ENCODE data around the gene CCDC34.

Gene CCDC34, protein sequence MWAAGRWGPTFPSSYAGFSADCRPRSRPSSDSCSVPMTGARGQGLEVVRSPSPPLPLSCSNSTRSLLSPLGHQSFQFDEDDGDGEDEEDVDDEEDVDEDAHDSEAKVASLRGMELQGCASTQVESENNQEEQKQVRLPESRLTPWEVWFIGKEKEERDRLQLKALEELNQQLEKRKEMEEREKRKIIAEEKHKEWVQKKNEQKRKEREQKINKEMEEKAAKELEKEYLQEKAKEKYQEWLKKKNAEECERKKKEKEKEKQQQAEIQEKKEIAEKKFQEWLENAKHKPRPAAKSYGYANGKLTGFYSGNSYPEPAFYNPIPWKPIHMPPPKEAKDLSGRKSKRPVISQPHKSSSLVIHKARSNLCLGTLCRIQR

DNA sequence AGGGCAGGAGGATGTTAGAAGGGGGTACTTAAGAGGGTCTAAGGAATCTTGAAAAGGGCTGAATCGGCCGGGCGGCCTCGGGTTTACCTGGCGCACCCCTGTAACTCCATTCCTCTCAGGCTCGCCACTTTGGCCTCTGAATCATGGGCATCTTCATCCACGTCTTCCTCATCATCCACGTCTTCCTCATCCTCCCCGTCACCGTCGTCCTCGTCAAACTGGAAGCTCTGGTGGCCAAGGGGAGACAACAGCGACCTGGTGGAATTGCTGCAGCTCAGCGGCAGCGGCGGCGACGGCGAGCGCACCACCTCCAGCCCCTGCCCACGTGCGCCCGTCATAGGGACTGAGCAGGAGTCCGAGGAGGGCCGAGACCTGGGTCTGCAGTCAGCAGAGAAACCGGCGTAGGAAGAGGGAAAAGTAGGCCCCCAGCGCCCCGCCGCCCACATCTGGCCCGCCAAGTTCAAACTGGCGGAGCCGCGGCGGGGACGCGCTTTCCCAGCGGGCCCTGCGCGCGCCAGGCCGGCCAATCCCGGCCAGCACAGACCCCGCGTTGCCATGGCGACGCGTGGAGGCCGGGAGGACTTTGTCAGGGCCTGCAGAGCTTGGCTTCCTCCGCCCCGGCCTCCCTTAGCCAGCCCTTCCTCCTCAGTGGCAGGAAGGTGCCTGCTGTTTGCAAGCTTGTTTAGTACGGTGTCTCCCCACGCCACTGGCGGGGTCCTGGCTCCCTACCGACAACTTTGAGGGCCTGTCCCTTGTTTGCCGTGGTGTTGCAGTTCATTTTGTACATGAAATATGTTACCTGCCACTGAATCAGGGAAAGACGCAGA, at the start of gene CCDC34:
CCDC34 (minus strand) TSS at position 467 of the 827 bp plus-strand sequence; CDS start at position 446, 21 bp downstream.
- peak; percentile 89 for DNase-seq

DNA sequence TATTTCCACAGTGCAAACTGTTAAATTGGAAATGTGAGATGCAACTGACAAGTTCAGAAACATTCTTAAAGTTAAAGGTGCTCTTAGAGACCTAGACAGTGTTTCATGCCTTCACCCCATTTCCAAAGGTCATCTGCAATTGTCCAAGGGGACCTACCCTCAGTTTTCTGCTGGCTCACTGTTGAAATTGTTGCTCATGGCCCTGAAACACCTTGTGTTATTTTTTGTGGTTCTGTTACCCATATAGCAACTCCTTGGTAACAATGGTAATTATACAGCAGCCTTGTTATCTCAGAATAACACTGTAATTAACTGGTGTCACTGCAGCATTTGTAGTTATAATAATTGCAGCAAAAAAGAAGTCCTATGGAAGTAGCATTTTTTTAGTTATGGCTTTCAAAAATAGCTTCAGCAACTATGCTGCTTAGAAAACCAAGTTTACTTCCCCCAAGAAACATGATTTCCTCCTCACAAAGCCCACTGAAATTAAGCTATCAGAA, 49.2 kb upstream of the CCDC34 start:
- DNase-seq = peak; percentile 3

DNA sequence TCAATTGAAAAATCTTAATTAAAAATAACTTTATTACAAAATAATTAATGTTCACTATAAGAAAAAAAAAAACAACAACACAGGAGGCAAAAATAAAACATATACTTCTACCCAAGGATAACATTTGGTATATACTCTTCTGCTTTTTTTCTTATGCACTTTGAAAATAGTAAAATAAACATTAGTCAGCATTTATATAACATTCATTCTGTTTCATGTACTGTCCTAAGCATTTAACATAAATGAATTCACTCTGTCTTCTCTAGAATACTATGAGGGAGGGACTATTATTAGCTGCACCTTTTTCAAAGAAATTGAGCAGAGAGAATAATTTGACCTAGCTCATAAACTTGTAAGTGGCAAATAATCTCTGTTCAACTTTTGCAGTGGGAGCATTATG, 48.3 kb upstream of the CCDC34 start:
- DNase-seq = no peak

DNA sequence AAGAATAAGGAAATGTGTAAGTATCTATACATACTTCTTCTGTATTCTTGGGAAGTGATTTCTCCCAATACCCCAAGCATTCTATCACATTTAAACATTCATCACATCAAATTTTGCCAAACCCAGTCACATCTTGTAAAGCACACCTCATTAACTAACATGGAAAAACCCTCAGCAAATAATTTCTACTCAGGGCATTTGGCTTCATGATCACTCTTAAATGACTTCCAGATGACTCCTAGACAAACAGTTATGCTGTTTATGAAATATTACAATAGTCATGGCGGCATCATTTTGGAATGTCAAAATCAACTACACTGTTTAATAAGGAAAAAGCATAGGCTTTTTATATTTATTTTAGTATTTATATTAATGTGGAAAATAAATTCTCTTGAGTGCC, 47.3 kb upstream of the CCDC34 start:
- no peak for DNase-seq

DNA sequence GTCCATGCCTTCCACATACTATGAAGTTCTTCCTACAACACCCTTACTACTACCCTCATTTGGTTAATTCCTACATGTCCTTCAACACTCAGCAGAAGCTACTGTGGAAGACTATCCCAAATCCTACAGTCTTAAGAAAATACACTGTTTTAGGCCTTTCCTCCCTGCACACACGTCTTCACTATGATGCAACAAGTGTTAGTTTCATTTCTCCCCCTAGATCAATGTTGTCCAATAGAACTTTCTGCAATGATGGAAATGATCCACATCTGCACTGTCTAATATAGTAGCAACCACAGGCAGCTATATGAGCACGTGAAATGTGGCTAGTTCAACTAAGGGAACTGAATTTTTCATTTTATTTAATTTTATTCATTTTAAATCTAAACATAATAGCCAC, 46.7 kb upstream of the CCDC34 start:
- peak; percentile 93 for DNase-seq

DNA sequence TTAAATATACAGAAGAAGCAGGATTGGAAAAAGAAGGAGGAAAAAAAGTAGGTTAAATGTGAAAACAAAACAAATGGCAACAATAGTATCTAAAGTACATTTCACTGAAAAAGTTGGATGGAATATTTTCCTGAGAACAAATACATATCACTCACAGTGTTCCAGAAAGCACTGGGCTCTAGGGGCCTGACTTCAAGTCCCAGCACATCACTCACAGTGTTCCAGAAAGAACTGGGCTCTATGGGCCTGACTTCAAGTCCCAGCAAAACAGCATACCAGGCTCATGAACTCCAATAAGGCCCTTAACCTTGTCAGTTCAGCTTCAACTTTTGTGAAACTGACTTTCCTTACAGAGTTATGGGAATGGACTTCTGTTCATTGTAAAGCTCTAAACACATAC, 46.0 kb upstream of the CCDC34 start:
- DNase-seq = no peak

DNA sequence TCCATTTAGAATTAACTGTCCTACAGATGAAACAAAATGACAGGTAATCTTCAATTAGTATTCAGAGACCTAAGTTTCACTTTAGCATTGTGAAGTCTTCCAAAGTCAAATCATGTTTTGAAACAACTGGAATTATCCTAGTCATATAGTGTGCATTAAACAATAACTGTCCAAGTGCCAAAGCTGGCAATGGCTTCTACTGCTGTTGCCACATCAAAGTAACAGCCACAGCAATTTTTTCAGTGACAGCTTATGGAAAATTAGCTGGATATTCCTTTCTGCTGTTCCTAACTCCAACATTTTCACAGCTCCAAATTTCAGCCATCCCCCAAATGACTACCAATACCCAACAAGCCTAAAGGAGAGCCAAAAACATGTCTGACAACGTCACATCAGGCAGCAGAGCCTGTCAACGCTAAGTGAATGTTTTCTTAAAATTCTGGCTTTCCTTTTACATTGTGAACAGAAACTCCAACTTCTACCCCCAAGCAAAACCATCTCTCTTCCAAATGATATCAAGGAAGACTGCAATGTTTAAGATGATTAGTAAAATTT, 45.3 kb upstream of the CCDC34 start:
- DNase-seq = no peak

DNA sequence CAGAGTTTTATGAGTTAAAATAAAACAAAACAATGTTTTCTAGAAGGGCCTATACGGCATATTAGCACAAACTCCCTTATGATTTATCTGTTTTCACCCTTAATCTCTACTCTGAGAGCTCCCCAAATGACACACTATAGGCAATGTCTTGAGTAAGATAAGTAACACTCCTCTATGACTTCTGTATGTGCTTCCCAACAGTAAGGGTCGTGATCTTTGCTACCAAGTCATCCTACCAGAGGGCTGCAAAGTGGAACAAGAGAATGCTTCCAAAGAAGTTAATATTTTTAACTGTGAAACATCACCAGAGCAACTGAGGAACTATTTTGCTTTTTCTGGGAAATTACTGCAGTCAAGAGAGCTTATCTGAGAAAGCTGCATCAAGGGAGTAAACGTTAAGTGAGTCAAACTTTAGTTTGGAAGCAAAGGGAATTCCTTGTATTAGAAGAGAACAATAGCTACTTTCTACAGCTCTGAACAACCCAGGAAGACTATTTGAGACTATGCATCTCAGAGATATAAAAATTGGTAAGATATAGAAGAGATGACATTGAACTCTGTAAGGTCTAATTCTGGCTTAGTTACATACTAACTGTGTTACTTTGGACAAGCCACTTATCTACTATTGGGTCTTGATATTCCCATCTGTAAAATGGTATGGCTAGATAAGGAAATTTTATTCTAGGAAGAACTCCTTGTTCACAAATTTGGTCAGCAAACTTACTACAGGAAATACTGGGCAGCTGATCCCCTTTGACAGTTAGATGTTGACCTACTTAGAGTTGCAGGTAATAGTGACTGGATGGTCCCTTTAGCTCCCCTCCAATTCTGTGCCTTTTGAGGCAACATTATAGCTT, 43.7 kb upstream of the CCDC34 start:
- DNase-seq = no peak

DNA sequence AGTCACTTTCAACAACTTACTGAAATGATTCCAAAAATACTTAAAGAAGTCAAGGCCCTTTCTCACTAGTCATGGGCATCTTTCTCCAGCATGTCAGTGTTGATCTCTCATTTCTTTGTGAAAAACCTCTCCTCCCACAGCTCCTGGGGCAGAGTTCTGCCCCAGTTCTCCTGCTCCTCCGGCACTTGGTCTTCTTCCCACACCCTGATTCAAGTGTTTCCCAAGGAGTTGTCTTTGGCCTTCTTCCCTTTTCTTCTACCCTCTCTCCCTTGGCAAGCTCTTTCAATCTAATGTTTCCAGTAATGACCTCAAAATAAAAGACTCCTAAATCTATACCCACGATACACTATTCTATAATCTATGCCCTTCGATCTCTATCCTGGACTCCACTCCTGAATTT, 42.1 kb upstream of the CCDC34 start:
- no peak for DNase-seq

DNA sequence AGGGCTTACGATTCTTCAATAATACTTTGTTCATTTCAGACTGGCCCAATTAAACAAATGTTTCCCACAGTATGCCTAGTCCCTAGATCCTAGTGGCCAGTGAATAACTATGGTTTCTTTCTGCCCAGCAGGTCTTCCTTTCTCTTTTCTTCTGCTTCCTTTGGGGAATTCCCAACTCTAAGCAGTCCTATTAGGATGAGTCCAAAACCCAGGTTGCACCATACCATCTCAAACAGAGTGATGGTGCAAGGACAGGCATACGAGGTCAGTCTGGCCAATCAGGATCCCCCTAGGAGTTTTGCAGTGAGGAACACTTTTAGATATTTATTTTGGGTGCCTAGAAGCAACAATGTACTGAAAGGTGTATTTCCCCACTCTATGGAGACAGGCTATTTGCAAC, 41.4 kb upstream of the CCDC34 start:
- no peak for DNase-seq

DNA sequence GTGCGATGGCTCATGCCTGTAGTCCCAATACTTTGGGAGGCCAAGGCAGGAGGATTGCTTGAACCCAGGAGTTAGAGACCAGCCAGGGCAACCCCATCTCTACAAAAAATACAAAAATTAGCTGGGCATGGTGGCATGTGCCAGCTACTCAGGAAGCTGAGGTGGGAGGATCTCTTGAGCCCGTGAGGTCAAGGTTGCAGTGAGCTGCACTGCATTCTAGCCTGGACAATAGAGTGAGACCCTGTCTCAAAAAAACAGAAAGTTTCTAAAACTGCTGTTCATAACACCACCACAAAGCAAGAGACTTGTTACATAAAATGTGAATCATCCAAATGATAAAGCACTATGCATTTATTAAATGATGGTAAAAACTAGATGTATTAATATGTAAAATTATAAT, 40.2 kb upstream of the CCDC34 start:
- DNase-seq = no peak

DNA sequence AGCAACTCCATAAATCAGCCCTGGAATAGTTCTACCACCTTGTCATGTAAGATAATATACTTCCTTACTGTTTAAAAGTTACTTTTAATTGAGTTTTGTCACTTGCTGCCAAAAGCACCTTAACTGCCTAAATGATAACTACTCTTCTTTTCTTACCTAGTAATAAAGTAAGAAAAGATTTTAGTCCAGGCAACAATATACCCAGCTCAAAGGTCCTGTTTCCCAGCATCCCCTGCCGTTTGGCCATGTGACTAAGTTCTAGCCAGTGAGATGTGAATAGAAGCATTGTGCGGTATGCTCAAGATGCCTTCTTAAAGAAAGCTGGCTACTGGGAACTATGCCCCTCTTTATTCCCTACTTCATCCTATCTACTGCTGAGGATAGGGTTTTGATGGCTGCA, 39.4 kb upstream of the CCDC34 start:
- no peak for DNase-seq

DNA sequence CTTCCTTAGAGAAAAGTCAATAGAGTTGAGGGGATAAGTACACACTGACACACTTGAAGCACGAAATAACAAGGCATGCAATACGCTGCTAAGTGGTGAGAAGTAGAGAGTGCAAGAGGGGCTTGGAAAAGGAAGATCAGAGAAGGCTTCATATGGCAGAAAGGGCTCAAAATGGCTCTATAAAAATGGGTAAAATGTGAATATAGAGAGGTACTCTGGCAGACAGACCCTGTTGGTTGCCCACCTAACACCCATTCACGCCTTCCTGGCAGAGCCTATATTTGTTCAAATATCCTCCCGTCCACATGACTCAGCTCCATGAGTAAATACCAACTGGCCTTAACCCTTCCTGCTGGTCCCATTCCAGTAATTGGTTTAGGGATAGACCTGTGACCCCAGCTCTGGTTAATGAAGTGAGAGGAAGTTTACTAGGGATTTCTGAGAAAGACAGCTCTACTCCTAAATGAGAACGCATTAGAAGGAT, 38.9 kb upstream of the CCDC34 start:
- no peak for DNase-seq

DNA sequence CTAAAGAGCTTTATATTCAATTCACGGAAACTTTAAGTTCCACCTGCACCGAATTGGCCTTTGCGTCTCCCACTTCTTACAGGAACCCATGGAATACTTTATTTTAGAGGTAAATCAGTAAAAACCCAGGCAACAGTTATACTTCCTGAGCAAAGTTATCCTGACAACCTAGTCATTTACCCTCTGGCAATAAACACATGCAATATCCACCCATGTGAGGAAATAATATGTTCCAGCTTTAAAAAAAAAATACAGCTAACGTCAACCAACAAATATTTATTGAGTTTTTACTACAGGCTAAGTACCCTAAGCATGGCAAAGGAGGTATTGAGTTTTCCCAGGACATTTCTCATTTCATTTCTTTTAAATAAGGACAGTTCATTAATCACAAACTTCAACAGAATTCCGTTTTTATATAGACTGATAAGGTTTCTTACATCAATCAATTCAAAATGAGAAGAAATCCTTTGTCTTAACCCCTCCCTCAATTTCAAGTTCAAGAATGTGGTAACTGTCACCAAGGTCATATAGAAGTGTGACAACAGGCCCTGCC, 38.3 kb upstream of the CCDC34 start:
- no peak for DNase-seq

DNA sequence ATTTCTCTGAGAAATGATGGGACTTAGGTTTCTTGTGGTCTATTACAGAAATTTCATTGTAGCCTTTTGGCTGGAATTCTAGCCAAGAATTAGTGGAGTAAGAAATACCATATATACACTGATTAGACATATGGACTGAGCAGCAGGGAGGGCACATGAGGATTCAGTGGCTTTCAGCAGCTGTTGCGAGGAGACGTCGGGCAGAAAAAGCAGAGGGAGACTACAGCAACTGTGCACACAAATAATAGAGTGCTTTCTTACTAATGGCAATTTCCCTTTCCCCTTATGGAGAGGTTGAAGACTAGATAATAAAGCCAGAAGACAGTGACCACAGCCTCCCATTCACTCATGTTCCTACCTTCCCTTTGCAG, 35.4 kb upstream of the CCDC34 start:
- DNase-seq = no peak

DNA sequence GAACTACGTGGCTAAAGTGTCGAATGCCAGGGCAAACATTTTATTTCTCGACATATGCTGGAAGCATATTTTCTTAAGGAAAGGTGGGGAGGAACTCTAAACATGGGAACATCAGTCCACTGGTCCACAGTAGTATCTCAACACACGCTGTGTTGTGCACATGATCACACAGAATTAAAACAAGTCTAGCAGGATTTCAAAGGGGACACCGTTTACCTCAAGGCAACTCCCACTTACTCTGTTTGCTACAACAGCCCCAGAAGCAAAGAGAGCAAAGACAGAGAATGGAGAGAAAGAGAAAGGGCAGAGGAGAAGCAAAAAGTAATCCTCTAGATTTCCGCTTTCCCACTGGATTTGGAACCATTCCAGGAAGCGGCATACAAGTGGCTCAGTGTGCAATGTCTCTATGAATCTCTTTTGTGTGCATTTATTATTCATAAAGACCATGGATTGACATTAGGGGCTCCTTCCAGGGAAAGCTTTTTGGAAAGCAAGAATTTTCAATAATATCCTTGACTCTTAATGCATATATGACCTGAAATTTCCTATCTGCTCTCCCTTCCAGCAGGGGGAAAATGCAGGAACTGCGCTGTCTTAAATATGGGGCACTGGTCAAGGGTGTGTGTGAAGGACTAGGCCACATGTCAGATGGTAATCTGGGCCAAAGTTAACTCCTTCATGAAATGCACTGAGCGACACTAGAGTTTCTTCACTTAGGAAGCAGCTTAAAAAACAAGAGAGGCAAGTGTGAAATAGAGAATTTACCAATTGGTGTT, 34.8 kb upstream of the CCDC34 start:
- DNase-seq = no peak

DNA sequence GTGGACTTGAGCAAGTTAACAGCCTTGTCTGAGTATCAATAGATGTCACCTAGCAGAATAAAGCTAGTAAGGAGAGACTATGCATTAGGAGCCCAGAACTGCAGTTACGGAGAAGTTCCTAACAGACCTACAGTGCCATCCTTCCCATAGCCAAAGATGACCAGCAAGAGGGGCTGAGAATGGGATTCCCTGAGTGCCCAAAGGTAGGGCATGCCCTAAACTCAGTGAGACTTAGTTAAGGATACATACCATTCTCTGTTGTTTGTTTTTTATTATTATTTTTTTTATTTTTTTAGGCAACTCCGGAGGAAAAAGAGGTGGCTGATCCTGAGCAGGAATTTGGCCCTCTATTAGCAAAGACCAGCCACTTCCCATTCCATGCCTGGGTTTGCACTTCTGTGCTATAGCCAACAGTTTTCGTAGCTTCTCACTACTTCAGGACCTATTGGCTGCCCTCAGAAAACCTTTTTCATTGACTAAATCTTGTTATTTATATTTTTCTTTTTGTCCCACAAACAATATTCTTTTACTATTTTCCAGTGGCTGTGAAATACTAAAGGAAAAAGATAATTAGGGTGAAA, 33.3 kb upstream of the CCDC34 start:
- no peak for DNase-seq

DNA sequence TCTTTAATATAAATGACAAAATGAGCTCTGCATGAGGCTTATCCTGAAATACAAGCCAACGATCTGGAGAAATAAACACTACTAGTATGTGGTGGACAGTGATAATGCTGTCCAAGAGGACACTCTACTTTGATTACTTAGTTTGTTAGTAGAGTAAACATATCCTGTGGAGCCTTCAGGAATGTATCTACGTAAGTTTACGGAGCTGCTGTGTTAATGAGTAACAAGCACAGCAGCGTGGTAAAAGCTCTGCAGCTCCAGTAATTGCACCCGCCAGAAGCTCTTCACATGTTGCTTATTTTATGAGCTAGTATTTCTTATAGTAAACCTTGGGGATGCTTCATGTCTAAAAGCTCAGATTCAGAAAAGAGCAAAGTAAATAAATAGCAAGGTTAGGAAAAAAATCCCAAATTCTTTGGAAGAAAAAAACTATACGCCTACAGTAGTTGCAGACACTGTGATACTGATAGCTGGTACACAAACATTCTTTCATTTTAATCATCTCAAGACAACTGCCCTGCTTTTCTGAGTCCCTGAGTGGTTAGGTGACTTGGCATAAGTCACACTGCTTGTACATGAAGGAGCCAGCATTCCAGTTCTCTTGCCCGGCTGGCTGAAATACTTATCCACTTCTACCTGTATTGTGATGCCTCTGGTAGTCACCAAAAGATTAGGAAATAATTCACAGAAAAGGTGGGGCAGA, 32.7 kb upstream of the CCDC34 start:
- no peak for DNase-seq

DNA sequence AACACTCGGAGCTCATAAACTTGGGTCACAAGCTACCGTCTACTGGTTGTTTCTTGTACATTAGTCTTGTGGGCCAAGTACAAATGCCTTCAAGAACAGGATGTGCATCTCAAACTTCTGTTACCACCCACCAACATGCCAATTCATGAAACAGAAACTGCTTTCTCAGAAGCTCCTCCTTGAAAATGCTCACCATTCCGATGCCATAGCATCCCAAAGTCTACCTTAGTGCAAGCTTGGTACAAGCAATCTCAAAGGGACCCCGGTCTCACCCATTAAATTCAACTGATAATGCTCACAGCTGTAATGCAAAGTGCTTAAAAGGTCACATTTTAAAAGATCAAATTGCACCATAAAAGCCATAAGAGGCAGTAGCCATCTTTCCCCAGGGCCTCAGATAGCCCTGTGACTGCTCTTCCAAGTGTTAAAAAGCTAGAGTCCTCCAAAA, 31.8 kb upstream of the CCDC34 start:
- DNase-seq = no peak
